8988T (cell line): Measurements from ENCODE around the gene RSPRY1.

Experiments
- DNase-seq: peaks from one replicate; pipeline ENCODE4 v3.0.0; 2011

The RSPRY1 gene

GRCh38 chr16:57185945-57186871 lies at the start of gene RSPRY1, which contains the start of gene PSME3IP1:
RSPRY1 (plus strand) TSS chr16:57186329; CDS start chr16:57204659, 18,330 bp downstream.
PSME3IP1 (minus strand) TSS chr16:57186039; CDS start chr16:57173854, 12,185 bp downstream.
- DNase-seq, result peak; percentile 96

- no peak for DNase-seq
These were observed 49.1 kb upstream of the RSPRY1 start for GRCh38 chr16:57137043-57137442.

- no peak for DNase-seq
These were observed 48.4 kb upstream of the RSPRY1 start for GRCh38 chr16:57137566-57138273.

- DNase-seq, result no peak
These were observed 47.7 kb upstream of the RSPRY1 start for GRCh38 chr16:57138281-57138935.

- DNase-seq, result no peak
These were observed 45.0 kb upstream of the RSPRY1 start for GRCh38 chr16:57140931-57141668.

GRCh38 chr16:57141822-57142631 lies 44.1 kb upstream of the RSPRY1 start:
- DNase-seq, result no peak

GRCh38 chr16:57143149-57143921 lies 42.8 kb upstream of the RSPRY1 start:
- no peak for DNase-seq

GRCh38 chr16:57144027-57144426 lies 42.1 kb upstream of the RSPRY1 start:
- no peak for DNase-seq

GRCh38 chr16:57145046-57146021 lies 40.8 kb upstream of the RSPRY1 start:
- no peak for DNase-seq

GRCh38 chr16:57146040-57146647 lies 40.0 kb upstream of the RSPRY1 start:
- DNase-seq, result peak; percentile 36

GRCh38 chr16:57146735-57147134 lies 39.4 kb upstream of the RSPRY1 start:
- peak; percentile 87 for DNase-seq

- no peak for DNase-seq
These were observed 38.5 kb upstream of the RSPRY1 start for GRCh38 chr16:57147381-57148221.

GRCh38 chr16:57148481-57148880 lies 37.6 kb upstream of the RSPRY1 start:
- DNase-seq, result no peak

- DNase-seq, result no peak
These were observed 36.7 kb upstream of the RSPRY1 start for GRCh38 chr16:57149391-57149790.

GRCh38 chr16:57150682-57151330 lies 35.3 kb upstream of the RSPRY1 start:
- DNase-seq, result no peak

GRCh38 chr16:57151369-57151768 lies 34.8 kb upstream of the RSPRY1 start:
- DNase-seq, result no peak
